CD4-positive, alpha-beta T cell treated with Interleukin-2 at 100 ng/mL for 4 hours (primary cell): Measurements from ENCODE around the gene TBX15.
"Not testable (repeated sequence)": the region's sequence is repeated elsewhere in the genome, so short reads cannot be mapped to it uniquely, and the experiment has no call there.

ENCODE experiments used
- DNase-seq: peaks from one replicate; pipeline ENCODE4 v3.0.0-alpha.2; 2020; ENCODE audit warnings: low spot score

Gene TBX15

DNA sequence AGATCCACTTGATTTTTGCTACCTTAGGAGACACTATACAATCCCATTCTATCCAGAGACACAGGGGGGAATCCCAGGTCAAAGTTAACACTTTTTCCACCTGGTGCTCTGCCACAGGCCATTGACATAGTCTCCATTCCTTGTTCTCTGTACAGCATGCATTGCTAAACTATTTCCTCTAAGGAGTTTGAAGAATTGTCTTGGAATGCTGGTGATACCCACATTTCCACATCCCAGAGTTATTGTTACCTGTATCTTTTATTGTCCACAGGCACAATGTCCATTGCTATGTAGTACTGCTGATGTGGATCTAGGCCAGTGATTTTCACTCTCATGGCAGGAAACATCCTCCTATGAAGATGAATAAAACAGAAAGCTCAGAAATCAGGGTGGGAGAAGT is 61.9 kb downstream of the TBX15 start:
- no peak for DNase-seq

DNA sequence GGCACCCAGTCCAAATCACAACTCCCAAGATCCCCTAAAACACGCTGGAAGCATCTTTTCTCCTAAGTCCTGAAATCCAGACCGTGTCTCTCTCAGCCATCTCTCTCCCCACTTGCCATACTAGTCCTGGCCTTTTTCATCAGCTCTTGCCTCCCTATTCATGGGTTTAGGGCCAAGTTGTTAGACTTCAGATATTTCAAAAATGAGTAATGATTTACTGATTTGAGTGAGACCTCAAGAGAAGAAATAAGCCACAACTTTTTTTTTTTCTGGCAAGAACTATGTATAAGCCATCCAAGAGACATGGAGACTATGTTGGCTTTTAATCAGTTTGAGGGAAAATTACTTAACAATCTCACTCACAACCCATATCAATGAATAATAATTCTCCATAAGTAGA is 62.5 kb downstream of the TBX15 start:
- no peak for DNase-seq

DNA sequence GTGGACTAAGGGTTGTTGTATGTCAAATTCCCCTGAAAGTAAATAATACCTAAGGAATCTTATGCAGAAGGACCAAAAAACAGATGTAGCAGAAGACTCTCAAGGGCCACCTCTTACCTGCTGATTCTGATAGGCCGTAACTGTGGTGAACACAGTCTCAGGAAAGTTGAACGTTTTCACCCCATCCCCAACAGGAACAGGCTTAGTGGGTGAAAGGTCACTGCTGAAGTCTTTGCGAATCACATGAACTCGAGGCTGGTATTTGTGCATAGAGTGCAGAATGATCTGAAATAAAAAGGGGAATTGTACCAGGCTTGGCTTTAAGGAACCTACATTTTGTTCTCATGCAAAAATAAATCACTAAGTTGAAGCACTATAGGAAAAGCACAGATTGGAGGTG is 64.8 kb downstream of the TBX15 start:
- DNase-seq, result no peak

DNA sequence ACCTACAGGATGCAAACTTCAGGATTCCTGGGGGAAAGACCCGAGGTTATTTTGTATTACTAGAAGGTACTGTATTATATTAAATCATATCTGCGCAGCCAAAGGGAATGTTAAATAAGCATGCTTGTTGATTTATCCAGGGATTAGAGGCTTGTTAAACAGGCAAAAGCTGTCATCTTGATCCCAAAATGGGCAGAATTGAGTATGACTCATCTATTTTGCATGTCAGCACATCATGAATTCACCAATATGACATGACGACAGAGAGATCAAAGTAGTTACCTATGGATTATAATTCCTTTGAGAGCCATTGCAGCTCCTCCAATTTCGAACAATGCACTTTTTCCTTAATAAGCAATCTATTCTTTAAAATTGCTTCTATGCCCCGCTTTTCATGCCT is 66.1 kb downstream of the TBX15 start:
- DNase-seq, result no peak

DNA sequence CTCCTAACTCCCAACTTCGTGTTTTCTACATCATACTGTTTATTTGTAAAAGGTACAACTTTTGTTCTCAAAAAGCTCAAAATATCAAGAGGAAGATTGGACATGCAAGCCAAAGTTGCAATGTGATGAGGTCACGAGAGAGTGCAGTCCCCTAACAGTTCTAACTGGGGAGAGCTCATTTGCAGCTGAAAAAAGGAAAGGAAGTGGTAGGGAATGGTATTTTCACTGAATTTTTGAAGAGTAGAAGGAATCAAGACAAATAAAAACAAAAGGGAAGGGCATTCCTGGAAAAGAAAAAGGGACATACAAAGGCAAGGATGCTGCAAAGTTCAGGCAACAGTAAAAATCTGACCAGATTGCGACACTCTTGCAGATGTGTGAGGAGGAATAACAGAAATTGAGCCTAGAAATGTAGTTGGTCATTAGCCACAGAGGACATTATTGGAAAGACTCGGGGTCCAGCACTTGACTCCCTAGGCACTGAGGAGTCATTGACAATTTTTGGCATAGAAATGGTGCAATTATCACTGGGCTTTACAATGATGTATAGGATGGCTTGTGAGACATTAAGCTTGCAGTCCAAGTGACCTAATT is 67.9 kb downstream of the TBX15 start:
- no peak for DNase-seq

DNA sequence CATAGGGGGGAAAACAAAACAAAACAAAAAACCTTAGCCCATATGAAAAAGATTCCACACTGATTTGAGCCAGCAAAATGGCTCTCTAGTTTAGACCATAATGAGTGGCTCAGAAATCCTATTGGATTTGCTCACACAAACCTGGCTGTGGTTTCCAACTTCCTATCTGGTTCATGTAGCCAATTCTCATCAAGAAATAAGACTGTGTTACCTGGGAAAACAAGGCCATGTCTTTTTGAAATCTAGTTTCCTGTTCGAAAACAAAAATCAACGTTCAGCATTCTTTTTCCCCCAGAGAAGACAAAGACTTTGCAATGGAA is 69.2 kb downstream of the TBX15 start:
- no peak for DNase-seq

DNA sequence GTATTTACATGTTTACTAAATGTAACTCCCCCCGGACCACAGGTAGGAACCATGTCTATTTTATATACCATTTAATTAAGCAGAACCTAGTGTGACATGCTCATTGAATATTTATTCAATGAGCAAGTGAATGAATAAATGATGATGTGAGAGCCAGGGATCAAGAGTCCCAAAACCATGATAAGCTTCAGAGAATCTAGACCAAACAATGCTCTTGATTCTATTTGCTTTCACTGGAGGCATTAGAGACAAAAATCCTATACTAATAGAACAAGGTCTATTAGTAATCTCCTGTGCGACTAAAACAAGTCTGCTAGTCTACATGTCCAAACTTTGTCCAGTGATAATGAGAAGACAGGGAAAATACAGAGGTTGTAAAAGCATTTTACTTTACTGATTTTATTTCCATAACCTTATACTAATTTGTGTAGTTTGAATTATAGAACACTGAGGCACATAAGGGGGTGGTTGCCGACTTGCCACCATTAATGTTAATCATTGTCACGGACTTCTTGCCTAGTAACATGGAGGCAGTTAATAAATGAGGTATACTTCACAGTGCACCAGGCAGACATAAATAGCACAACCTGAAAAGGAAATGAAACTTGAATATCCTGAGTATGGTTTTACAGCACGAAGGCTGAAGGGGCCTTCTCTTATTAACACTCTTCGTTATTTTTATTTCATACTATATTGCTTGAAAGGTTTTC is 69.8 kb downstream of the TBX15 start:
- DNase-seq, result no peak

DNA sequence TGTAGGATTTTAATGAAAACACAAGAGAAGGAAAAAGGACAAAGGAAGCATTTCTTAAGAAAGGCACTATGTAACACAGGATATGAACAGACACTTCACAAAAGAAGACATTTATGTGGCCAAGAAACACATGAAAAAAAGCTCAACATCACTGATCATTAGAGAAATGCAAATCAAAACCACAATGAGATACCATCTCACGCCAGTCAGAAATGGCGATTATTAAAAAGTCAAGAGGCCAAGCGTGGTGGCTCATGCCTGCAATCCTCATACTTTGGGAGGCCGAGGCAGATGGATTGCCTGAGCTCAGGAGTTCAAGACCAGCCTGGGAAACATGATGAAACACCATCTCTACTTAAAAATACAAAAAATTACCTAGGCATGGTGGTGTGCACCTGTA is 71.8 kb downstream of the TBX15 start:
- DNase-seq, result not testable (repeated sequence)

DNA sequence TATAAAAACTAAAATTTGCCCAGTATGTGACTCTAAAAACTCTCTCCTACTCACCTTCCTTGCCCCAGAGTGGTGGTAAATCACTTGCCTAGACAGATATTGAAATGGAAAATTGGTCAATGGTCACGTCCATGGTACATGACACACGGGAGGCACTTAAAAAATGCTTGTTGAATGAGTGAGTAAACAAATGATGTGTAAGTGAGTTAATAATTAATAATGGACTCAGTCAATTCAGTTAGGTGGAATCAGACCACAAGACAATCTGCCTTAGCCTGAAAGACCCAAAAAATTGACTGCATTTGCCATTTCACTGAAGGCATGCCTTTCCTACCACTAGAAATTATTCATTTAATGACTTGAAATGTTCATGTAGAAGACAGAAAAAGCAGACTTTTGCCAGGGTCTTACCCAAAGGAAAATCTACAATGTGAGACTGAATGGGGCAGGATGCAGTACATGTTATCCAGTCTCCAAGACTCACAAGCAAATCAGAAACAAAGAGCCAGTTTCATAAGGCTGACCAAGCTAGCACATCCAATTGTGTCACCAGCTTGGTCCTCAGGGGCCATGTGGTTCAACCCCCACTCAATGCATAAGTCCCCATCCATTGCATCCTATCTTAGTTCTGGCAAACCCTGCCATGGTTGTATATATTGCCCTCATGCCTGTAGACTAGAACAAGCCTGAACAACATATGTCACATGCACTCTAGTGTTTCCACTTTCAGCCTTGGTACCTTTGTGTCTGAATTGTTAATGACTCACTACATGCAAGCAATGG is 73.6 kb downstream of the TBX15 start:
- DNase-seq, result no peak

DNA sequence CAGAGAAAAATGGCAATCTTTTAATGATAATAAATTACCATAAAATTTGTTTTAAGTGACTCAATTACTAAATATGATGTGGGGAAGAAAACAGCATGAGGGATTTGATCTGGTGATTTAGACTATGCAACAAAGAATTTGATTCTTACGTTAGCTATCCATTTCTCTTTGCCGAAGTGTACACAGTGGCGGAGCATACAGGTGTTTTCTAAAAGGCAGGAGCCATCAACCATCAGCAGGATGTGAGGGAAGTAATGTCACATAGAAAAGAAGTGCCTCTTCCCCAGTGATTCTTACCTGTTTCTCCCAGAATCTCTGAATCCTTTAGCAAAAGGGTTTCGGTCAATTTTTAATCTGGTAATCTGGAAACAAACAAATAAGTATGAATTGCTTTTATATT is 74.3 kb downstream of the TBX15 start:
- no peak for DNase-seq

DNA sequence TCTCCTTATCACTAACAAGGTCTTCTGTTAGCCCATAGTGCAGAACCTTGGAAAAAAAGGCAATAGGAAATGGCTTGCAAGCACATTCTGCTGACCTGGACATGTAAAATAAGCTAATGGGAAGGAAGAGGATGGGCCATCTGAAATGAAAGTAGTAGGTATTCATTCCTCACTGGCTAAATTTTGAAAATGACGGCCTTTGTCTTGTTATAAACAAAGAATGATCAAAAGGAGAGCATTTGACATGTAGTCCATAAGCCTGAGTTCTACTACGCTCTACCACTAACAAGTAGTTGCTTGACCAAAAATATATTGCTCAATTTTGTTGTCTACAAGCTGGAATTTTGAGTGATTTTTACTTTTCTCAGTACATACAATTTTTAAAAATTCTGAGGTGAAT is 75.6 kb downstream of the TBX15 start:
- DNase-seq, result no peak

DNA sequence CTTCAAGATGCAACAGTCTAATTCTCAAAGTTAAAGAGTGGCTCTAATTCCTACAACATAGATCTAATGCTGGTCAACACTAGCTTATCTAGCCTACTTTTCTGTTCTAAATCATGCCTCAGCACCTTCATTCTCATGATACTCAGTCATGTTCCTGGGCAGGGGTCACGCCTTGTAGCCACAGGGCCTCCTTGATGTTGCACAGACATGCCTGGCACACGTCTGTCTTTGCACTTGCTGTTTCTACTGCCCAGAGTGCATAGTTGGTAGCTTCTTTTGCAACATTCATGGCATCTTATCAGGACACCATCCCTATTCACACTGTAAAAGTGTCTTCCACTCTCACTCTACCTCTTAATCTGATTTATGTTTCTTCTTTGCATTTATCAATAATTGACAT is 76.6 kb downstream of the TBX15 start:
- DNase-seq, result no peak

DNA sequence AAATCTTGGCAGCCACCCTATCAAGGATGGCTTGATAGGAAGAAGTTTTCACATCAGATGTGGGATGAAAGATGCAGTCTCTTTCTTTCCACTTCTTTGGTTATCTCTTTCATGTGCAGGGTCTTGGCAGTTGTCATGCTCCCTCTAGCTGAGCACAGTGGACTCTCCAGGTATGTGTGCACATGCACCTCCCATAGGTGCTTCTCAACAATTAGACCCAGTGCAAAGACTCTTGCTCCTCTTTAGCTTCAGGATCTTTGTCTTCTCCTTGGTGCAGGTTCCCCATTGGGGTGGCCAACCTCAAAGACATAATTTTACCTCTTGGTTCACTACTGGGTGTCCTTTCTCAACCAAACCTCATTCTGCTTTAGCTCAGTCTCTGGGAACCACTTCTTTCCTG is 80.7 kb downstream of the TBX15 start:
- no peak for DNase-seq

DNA sequence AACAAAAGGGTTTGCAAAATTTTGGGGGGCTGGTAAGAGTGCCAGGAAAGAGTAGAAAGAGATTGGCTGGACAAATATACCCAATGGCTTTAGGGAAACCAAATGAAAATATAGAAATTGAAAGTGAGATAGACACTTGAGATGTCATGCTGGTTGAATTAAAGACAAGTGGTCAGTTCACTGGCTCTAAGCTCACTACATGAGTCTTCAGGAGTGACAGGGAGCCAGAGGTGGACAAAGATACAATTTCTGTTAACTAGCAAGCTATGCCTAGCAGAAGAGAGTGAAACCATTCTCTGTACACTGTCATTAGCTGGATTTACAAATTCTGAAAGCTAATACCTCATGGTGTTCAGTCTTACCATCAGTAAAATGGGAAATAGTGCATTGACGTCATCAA is 82.5 kb downstream of the TBX15 start:
- DNase-seq, result no peak

DNA sequence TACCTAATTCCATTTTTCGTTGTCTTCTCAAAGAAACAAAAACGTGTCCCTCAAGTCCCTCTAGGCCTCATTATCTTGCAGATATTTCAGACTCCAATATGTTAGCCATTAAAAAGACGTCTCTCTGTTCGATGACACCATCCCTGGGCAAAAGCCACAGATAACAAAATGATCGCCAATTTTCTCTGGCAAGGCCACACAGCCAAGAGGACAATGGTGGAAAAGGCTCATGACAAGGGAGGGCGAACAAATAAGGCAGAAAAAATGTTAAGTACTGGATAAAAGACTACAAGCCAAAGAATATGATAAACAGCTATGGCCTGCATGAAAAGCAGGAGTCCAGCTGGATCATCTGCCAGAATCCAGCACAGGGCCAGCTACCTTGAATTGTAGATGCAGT is 82.9 kb downstream of the TBX15 start:
- DNase-seq, result no peak

DNA sequence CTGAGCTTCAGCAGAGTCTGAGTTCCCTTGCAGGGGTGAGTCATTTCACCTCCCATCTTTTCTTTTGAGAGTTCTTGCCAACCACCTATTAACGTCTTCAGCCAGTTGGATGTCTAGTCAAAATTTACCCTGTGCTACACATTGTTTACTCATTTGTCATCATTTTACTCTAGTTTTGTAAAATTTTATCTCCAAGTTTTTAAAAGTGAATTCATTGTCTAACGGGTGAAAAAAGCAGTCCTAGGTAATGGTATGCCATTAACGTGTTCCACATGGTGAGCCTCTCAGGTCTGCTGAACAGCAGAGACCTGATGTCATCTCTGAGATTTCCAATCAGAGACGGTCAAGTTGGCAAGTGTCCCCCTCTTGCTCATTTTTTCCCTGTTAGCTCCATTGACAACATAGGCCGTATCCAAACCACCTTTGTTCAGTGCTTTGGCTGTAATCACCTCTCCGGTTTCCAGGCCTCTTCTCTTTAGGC is 85.4 kb downstream of the TBX15 start:
- DNase-seq, result no peak

DNA sequence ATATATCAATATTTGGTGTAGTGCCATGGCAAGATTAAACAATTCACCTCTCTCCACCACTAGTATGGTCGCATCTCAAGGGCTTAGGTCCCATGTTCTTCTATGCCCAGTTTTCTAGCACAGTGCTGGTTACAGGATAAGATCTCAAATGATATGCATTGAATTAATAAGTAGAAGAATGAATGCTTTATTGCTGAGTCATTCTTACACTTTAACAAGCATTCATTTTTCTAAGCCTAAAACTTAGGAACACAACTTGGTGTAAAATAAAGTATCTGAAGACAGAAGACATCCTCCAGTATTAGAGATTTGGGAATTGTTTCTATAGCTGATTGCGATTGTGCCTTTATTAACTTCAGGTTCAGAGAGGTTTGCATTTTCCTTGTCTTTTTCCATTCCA is 85.8 kb downstream of the TBX15 start:
- no peak for DNase-seq

DNA sequence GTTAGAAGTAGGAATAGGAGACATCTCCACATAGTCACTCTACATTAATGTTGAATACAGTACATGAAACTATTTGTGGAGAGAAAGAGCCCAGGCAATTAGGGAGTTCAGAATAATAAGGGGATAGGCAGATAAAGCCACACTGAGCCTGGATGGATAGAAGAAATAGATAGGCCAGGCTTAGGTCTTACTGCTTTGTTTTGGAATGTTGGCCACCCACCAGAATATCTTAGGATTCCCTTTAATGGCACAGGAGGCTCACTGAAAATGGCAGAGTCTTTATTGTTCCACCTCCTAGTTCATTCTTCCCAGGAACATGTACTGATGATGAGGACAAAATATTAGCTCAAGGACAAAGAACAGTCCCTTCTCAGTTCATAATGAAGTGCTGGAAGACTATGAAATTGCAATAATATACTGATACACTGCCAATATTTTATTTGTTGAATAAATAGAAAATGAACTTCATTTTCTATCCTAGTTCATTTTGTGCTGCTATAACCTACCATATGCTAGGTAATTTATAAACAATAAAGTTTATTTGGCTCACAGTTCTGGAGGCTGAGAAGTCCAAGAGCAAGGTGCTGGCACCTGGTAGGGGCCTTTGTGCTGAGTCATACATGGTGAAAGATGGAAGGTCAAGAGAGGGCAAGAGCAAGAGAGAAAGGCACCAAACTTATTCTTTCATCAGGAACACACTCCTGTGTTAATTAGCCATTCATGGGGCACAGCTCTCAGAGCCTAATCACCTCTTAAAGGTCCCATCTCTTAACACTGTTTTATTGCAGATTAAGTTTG is 87.3 kb downstream of the TBX15 start:
- DNase-seq, result no peak

DNA sequence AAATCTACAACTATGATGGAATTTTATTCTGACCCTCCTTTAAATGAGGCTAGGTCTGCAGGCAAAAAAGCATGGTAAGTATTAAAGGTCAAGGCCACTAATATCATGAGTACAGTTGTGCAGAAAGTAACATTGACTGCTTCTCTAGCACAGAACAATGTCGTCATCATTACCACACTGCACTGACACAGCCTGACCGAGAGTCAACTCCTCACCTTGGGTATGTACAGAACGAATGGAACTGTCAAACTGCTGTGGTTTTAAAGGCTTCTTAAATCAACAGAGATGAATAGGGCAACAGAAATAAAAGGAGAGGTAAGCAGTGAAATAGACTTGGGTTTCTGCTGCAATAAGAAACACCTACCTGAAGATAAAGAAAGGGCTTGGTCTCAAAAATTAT is 88.8 kb downstream of the TBX15 start:
- DNase-seq, result no peak

DNA sequence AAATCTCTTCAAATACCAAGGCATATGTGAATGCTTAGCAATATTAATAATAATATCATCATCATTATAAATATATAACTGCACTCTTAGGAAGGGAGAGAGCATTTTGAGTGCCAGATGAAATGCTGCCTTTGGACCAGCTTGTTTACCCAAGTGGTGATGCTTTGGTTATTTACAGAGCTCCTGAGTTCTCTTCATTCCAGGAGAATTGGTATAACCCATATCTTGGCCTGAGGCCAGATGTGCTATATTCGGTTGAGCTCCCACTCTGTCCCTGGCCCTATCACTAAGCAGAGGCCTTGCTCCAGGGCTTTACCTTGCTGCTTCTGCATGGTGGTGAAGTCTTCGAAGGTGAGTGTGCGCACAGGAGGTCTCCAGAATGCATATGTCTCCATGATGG is 89.4 kb downstream of the TBX15 start:
- DNase-seq, result no peak

DNA sequence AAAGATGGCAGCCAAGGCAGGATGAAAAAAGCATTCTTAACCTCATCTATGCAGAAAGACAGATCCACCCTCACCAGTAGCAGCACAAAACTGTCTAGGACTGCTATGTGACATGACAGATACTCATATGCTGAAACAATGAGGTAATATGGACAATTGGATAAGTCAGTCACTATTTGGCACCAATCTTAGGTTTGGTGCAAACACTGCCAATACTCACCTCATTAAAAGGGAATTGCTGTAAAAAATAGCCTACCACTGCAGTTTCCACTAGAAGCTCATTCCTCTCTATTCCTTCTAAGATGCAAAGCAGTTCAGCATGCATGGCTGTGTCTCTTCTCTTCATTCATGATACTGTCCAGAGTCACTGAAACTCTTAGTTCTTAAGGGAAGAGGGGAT is 91.7 kb downstream of the TBX15 start:
- DNase-seq, result no peak

DNA sequence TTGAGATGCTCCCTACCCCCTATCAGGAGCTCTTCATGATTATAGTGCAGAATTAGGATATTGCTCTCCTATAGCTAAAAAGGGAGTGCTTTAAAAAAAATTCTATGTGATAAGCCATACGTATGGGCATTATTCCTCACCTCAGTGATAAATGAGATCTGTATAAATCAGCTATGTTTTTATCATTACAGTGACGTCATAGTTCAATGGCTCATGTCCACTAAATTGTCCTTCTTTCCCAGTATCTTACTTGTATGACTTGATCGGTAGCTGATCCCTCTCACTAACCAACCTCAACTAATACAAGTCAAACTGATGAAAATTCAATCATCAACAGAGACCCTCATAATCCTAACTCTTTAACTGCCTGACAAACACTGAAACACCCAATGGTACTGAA is 93.3 kb downstream of the TBX15 start:
- no peak for DNase-seq
